B cell (primary cell): Measurements from ENCODE around the gene SPAG7. TPM values are rescaled to one million over a fixed set of nuclear protein-coding genes. Genes with fewer than 3 reads are reported as not detected.
A peak's percentile ranks its signal among the peaks of the same experiment; 100 is the strongest.

Source experiments
- ATAC-seq: fragments of 200-7000 bp; cut with Tn5 transposase; one replicate; pipeline ENCODE4 v1.10.0; 2021; ENCODE audit warnings: low read depth, mild to moderate bottlenecking, moderate number of reproducible peaks, moderate library complexity
- CTCF ChIA-PET: fragments of 350-600 bp; sonication (Branson Sonifier 250); formaldehyde crosslinking; loops from one replicate; lab custom pipeline; 2021; ENCODE audit warnings: antibody characterized with exemption, inconsistent platforms; lab: Charles Lee
- POLR2A ChIA-PET: fragments of 350-600 bp; sonication (Branson Sonifier 250); formaldehyde crosslinking; loops from one replicate; lab custom pipeline; 2021; ENCODE audit warnings: antibody characterized with exemption; lab: Charles Lee
- DNase-seq: peaks from one replicate; pipeline ENCODE4 v3.0.0; 2013
- H2AFZ ChIP-seq: 2 replicates; pipeline ENCODE4 v1.6.1; 2012; ENCODE audit warnings: mild to moderate bottlenecking, low read depth, low read length; ENCODE audit not compliant: insufficient read depth, poor library complexity, severe bottlenecking
- H3K27ac ChIP-seq, 2 donors: 1 replicate in 1 of 2; 2 replicates in 1 of 2; pipeline ENCODE4 v1.5.1; 2012 to 2013; ENCODE audit warnings: low read length in 2 of 2, mild to moderate bottlenecking in 2 of 2, moderate library complexity in 1 of 2
- H3K27me3 ChIP-seq, 4 experiments: fragments of 200-600 bp in 1 of 4; sonication (generic) in 1 of 4; replicated peaks in 1 of 4; 1 replicate in 2 of 4; 2 replicates in 2 of 4; pipeline versions ENCODE4 v1.6.1 to v1.7.0; 2013 to 2016; ENCODE audit warnings: low read length in 3 of 4, mild to moderate bottlenecking in 2 of 4, mixed read lengths in 1 of 4, moderate library complexity in 1 of 4; ENCODE audit not compliant: insufficient read depth in 4 of 4, control insufficient read depth in 3 of 4; ENCODE audit errors: control extremely low read depth in 1 of 4
- H3K36me3 ChIP-seq, 2 experiments: replicated peaks in 1 of 2; 1 replicate in 1 of 2; 2 replicates in 1 of 2; pipeline versions ENCODE4 v1.6.1 to v1.7.1; 2013; ENCODE audit warnings: low read length in 1 of 2; ENCODE audit not compliant: insufficient read depth in 2 of 2, control insufficient read depth in 1 of 2; ENCODE audit errors: control extremely low read depth in 1 of 2, extremely low read depth in 1 of 2
- H3K4me1 ChIP-seq, 2 donors: fragments of 200-600 bp in 1 of 2; sonication (generic) in 1 of 2; 1 replicate in 1 of 2; 2 replicates in 1 of 2; pipeline versions ENCODE4 v1.5.1 to v1.6.1; 2013 to 2017; ENCODE audit warnings: low read length in 2 of 2; ENCODE audit not compliant: control insufficient read depth in 2 of 2, insufficient read depth in 2 of 2
- H3K4me2 ChIP-seq: replicated peaks from 2 replicates; pipeline ENCODE3; 2012; ENCODE audit warnings: mild to moderate bottlenecking, low read depth, low read length; ENCODE audit not compliant: poor library complexity, severe bottlenecking
- H3K4me3 ChIP-seq, 5 experiments: fragments of 200-600 bp in 1 of 5; sonication (generic) in 1 of 5; 1 replicate in 3 of 5; 2 replicates in 2 of 5; pipeline versions ENCODE4 v1.5.1 to v1.7.0; 2011 to 2016; ENCODE audit warnings: low read length in 4 of 5, mild to moderate bottlenecking in 4 of 5, low read depth in 2 of 5, control low read depth in 1 of 5, moderate library complexity in 1 of 5; ENCODE audit not compliant: insufficient read depth in 1 of 5; ENCODE audit errors: control extremely low read depth in 1 of 5, extremely low read depth in 1 of 5
- H3K79me2 ChIP-seq: fragments of 200-600 bp; sonication (generic); one replicate; pipeline ENCODE4 v1.6.0; 2016; ENCODE audit warnings: low read length; ENCODE audit not compliant: control insufficient read depth, insufficient read depth
- H3K9ac ChIP-seq: fragments of 200-600 bp; sonication (generic); 2 replicates; pipeline ENCODE4 v1.6.1; 2017; ENCODE audit warnings: mild to moderate bottlenecking, low read length, moderate library complexity
- H3K9me3 ChIP-seq, 3 donors: one replicate each; pipeline versions ENCODE4 v1.6.1 to v1.7.1; 2013; ENCODE audit warnings: low read length in 2 of 3; ENCODE audit not compliant: control insufficient read depth in 2 of 3, insufficient read depth in 1 of 3; ENCODE audit errors: control extremely low read depth in 1 of 3
- H4K20me1 ChIP-seq: 2 replicates; pipeline ENCODE4 v1.6.0; 2012; ENCODE audit warnings: mild to moderate bottlenecking, low read length; ENCODE audit not compliant: insufficient read depth, control insufficient read depth, poor library complexity, severe bottlenecking
- H3K27ac Mint-ChIP-seq: one replicate; pipeline ENCODE4 v1.8.0; 2021; ENCODE audit warnings: mixed read lengths
- H3K27me3 Mint-ChIP-seq: one replicate; pipeline ENCODE4 v1.8.0; 2021; ENCODE audit warnings: mixed read lengths
- H3K4me1 Mint-ChIP-seq: one replicate; pipeline ENCODE4 v1.8.0; 2021; ENCODE audit warnings: mixed read lengths
- H3K4me3 Mint-ChIP-seq: one replicate; pipeline ENCODE4 v1.8.0; 2021; ENCODE audit warnings: mixed read lengths
- H3K9me3 Mint-ChIP-seq: one replicate; pipeline ENCODE4 v1.8.0; 2022; ENCODE audit warnings: mixed read lengths; ENCODE audit not compliant: insufficient read depth
- EZH2 ChIP-seq: IDR thresholded peaks from 2 replicates; pipeline ENCODE4 v1.6.1; 2012; ENCODE audit warnings: borderline replicate concordance, low read depth, mild to moderate bottlenecking, moderate library complexity, low read length; ENCODE audit not compliant: insufficient read depth, poor library complexity, severe bottlenecking
- WGBS: methylation state at CpG from one replicate; pipeline ENCODE4 v1.1.5; 2013; ENCODE audit warnings: missing lambda C conversion rate; ENCODE audit not compliant: insufficient coverage; 5-methylcytosine and 5-hydroxymethylcytosine counted together
- intact Hi-C: fragments of 100-400 bp; cut with micrococcal nuclease; formaldehyde crosslinking; loops from one replicate; pipeline ENCODE4 v1.10.0; 2022
- polyA plus RNA-seq: library from polyadenylated mRNA; depleted of rRNA; stranded (reverse); fragments of >200 nt; gene quantifications from 2 replicates; pipeline ENCODE4 v1.2.3, GENCODE V29; 2012
- total RNA-seq, 2 donors: library from RNA; stranded (reverse); fragments of 120-200 nt in 1 of 2; gene quantifications; 1 replicate in 1 of 2; 2 replicates in 1 of 2; pipeline versions ENCODE4 v1.2.3 to v1.2.4, GENCODE V29; 2013 to 2022
- TF ChIP-seq, protein P1 (sequence below): fragments of 200-600 bp; IDR thresholded peaks from one replicate; pipeline ENCODE4 v1.8.0; 2022; ENCODE audit warnings: antibody characterized with exemption, mild to moderate bottlenecking

Gene SPAG7
- total and polyA plus RNA-seq, 2 donors (not counting 1 experiment from before 2014, with no cell fraction given), result 43.4 to 52.5 TPM

DNA sequence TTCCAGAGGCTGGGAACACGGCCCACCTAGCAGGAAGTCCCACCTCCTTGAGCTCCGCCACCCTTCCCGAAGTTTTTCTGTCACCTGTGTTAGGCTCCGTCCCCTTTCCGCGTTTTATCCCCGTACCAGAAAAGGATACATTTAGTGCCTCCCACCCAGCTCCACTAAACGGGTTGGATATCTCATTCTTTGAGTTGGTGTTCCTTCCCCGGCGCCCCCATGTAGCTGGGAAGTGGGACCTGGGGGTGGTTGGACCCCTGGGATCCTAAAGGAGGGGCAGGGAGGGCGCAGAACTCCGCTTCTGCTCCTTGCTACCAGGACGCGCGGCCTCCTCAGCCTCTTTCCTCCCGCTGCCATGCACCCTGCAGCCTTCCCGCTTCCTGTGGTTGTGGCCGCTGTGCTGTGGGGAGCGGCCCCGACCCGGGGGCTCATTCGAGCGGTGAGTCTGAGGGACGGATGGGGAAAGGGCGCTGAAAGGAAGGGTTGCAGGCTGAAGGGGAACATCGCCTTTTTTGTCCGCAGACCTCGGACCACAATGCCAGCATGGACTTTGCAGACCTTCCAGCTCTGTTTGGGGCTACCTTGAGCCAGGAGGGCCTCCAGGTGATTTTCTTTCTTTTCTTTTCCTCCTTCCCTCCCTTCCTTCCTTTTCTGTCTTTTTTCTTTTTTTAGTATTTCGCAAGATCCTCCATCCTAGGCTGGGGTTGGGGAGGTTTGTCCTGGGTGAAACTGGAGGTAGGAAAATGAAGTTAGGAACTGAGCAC is 26.9 kb downstream of the SPAG7 start:
- Mint-ChIP-seq H3K4me3 (peak overlapping the region; percentile 89), H3K9me3 (no peaks in the 10 kb centered on the region), H3K27ac (peak overlapping the region; percentile 95), H3K4me1 (peaks cover 66% of the 10 kb centered on the region), H3K27me3 (no peaks in the 10 kb centered on the region)
- H3K27me3 ChIP-seq, result no peaks in the 10 kb centered on the region
- H3K4me2 ChIP-seq, result peak overlapping the region; percentile 99
- peaks cover 57 to 66% of the 10 kb centered on the region in 2 donors for H3K4me1 ChIP-seq
- peak overlapping the region; percentile 78 for H2AFZ ChIP-seq
- no peak for TF ChIP-seq EZH2
- TF ChIP-seq, protein P1, sequence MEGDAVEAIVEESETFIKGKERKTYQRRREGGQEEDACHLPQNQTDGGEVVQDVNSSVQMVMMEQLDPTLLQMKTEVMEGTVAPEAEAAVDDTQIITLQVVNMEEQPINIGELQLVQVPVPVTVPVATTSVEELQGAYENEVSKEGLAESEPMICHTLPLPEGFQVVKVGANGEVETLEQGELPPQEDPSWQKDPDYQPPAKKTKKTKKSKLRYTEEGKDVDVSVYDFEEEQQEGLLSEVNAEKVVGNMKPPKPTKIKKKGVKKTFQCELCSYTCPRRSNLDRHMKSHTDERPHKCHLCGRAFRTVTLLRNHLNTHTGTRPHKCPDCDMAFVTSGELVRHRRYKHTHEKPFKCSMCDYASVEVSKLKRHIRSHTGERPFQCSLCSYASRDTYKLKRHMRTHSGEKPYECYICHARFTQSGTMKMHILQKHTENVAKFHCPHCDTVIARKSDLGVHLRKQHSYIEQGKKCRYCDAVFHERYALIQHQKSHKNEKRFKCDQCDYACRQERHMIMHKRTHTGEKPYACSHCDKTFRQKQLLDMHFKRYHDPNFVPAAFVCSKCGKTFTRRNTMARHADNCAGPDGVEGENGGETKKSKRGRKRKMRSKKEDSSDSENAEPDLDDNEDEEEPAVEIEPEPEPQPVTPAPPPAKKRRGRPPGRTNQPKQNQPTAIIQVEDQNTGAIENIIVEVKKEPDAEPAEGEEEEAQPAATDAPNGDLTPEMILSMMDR, result no peak
- peak overlapping the region; percentile 86 for H3K9ac ChIP-seq
- peak overlapping the region; percentile 83 to 100 (median 86) for H3K4me3 ChIP-seq
- ChIA-PET CTCF (interaction anchor here (0.5 to 3.1 kb wide), 15 partner anchors 8 to 185 kb away, joined by 3 to 24 read pairs (median 6); partner anchors contain the start of genes CAMTA2, CHRNE, PFN1 and SPAG7), POLR2A (interaction anchor here (0.6 to 2.6 kb wide), 13 partner anchors 8 to 797 kb away, joined by 3 to 38 read pairs (median 5); partner anchors contain the start of genes ARRB2, CAMTA2, CHRNE and INCA1)
- no peaks in the 10 kb centered on the region for H3K9me3 ChIP-seq
- no peak for DNase-seq
- H4K20me1 ChIP-seq, result peaks cover 19% of the 10 kb centered on the region
- ATAC-seq, result no peak
- H3K27ac ChIP-seq, result peak overlapping the region; percentile 84 to 87
- peaks cover 0 to 51% of the 10 kb centered on the region in 2 experiments for H3K36me3 ChIP-seq
- H3K79me2 ChIP-seq, result peaks cover 55% of the 10 kb centered on the region
- WGBS, result 0% methylated on average over 19 of the region's 29 CpGs
- intact Hi-C loops, result loop anchor here (1.0 to 10.0 kb wide), 6 partner anchors 8 to 304 kb away; partner anchors contain the start of genes INCA1, KIF1C, PFN1 and PLD2
